GM19468 (cell line): Measurements from ENCODE around the gene GMEB2.
"Not testable (repeated sequence)": the region's sequence is repeated elsewhere in the genome, so short reads cannot be mapped to it uniquely, and the experiment has no call there.

Source experiments
- ATAC-seq: cut with Tn5 transposase; IDR thresholded peaks from one replicate; pipeline ENCODE4 v1.9.1; 2021; ENCODE audit warnings: mild to moderate bottlenecking, moderate library complexity, moderate number of reproducible peaks; ENCODE audit not compliant: unreplicated experiment; ENCODE audit errors: extremely low read depth

GMEB2 gene

GRCh38 chr20:63626424-63627128 lies at the start of gene GMEB2:
TSS of gene GMEB2 (minus strand) at chr20:63627101. CDS start at chr20:63619397, 7,704 bp downstream.
- ATAC-seq, result no peak

- ATAC-seq, result no peak
Measured at GRCh38 chr20:63675681-63676368, 48.9 kb upstream of the GMEB2 start.

GRCh38 chr20:63673951-63674350 lies 47.0 kb upstream of the GMEB2 start:
- no peak for ATAC-seq

- no peak for ATAC-seq
Measured at GRCh38 chr20:63672666-63673065, 45.8 kb upstream of the GMEB2 start.

GRCh38 chr20:63671695-63672094 lies 44.8 kb upstream of the GMEB2 start:
- not testable (repeated sequence) for ATAC-seq

- ATAC-seq, result no peak
Measured at GRCh38 chr20:63668351-63668750, 41.5 kb upstream of the GMEB2 start.

- ATAC-seq, result no peak
Measured at GRCh38 chr20:63667858-63668257, 41.0 kb upstream of the GMEB2 start.

- no peak for ATAC-seq
Measured at GRCh38 chr20:63665708-63666107, 38.8 kb upstream of the GMEB2 start.

DNA sequence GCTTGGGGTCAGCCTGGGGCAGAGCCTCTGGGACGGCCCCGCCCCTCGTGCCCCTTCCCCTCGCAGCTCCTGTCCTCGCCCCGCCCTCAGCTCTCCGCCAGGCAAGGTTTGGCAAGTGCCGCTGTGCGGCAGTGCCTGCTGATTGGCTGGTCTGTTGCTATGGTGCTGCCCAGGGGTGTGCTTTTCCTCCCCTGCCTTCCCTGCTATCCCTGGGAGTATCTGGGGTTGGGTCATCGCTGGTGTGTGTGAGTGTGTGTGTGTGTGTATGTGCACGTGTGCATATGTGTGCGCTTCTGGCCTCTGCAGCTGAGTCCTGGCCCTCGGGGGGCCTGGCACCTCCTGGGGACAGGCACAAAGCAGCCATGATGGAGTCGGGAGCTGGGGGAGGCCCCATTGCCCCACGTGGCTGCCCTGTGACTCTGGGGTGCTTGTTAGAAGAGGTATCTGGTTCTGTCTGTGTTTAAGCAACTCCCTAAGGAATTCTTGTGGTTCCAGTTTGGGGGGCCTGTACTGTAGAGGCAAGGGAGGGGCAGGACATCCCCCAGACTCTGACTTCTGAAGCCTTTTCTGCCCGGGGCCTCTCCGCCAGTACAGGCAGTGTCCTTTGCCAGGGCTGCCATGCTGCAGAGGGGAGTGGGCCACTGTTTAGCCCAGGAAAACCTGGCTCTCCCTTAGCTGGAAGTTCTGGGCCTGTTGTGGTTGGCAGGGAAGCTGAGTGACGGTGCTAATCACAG lies 38.1 kb upstream of the GMEB2 start:
- no peak for ATAC-seq

GRCh38 chr20:63664143-63664851 lies 37.4 kb upstream of the GMEB2 start:
- no peak for ATAC-seq

GRCh38 chr20:63663332-63664066 lies 36.6 kb upstream of the GMEB2 start:
- no peak for ATAC-seq

GRCh38 chr20:63662813-63663189 lies 35.9 kb upstream of the GMEB2 start:
- no peak for ATAC-seq

DNA sequence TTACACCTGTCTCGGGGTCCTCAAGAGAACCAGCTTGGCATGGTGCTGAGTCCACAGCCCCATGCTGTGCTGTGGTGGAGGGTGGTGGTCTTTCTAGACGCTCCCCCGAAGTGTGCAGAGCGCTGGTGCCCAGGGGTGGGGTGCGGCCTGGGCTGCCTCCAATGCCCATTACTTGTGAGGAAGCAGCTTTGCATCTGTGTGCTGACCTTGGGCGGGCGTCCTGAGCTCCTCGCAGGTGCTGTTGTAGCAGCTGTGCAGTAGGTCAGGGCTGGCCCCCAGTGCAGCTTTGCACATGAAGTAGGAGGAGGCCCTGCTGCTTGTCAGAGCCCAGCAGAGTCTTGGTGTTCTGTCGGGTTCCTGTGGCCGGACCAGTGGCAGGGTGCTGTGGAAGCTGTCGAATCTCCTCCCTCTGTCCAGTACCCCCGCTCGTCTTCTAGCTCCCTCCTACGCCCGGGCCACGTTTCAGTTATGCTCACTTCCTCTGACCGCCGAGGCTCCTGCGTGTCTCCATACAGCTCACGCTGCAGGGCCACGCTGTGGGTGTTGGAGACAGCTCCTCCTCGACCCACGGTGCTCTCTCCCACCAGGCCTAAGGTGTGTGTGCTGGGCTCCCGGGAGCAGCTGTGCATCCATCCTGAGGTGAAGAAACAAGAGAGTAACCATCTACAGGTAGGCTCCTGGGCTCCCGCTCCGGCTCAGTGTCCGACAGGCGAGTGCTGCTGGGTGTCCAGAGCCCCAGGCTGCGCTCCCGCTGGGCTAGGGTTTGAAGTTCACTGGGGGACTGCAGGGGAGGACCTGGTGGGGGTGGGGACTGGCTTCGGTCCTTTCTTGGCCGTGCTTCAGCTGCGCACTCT lies 35.3 kb upstream of the GMEB2 start:
- ATAC-seq, result no peak

GRCh38 chr20:63661108-63661507 lies 34.2 kb upstream of the GMEB2 start:
- no peak for ATAC-seq

DNA sequence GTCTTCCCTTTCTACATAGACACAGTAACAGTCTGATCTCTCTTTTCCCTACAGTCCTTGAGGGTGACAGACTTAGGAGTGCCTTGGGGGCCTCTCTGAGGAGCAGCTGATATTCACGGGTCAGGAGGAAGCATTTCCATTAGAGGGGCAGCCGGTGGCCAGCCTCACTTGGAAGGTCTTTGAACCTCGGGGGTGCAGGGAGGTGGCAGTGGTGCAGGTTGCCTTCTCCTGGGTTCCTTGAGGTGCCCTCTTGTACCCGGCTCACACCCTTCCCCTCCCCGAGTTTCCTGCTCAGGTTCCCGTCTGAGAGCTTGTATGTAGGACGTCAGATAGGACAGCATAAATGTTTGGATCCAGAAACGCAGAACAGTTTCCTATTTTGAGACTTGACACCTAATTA lies 33.7 kb upstream of the GMEB2 start:
- ATAC-seq, result no peak

DNA sequence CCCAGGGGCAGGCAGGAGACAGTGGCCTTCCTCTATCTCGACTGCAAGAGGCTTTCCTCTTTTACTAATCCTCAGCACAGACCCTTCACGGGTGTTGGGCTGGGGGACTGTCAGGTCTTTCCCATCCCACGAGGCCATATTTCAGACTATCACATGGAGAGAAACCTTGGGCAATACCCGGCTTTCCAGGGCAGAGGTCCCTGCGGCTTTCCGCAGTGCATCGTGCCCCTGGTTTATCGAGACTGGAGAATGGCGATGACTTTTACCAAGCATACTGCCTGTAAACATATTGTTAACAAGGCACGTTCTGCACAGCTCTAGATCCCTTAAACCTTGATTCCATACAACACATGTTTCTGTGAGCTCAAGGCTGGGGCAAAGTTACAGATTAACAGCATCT lies 33.3 kb upstream of the GMEB2 start:
- not testable (repeated sequence) for ATAC-seq

DNA sequence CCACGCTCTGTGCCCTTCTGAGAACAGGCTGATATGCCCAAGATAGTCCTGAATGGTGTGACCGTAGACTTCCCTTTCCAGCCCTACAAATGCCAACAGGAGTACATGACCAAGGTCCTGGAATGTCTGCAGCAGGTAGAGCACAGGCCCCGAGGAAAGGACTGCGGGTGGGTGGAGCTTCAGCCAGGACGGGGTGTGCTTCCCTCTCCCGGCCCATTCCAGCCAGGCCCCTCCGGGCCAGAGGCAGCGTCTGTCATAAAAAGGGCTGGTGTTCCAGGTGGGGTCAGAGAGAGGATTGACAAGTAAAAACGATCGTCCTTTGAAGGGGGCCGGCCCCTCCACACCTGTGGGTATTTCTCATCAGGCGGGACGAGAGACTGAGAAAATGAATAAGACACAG lies 32.5 kb upstream of the GMEB2 start:
- ATAC-seq, result no peak

DNA sequence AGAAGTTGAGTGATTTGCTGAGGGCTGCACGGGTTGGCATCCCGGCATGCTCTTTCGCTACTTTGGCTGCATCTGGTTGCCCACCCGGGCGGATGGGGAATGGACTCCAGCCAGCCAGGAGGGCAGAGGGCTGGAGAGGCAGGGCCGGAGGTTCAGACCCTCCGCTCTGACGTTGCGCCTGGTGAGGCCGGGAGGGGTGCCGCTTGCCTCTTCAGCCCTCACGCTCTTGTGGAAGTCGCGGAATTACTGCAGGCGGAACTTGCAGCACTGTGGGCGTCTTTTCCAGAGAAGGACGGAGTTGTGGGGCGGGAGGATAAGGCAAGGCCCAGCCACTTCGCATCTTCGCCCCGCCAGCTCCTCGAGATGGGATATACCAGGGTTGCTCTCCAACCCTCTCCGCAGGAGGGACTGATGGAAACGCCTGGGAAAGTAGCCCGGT lies 31.9 kb upstream of the GMEB2 start:
- ATAC-seq, result no peak
